H9 (cell line): ENCODE results near the gene SLC2A14. TPM values are rescaled to one million over a fixed set of nuclear protein-coding genes. Genes with fewer than 3 reads are reported as not detected.
"Not testable (repeated sequence)": the region's sequence is repeated elsewhere in the genome, so short reads cannot be mapped to it uniquely, and the experiment has no call there.

ENCODE experiments used
- DNase-seq: peaks from one replicate; pipeline ENCODE4 v3.0.0-alpha.2; 2017
- H2AFZ ChIP-seq: one replicate; pipeline ENCODE4 v1.6.1; 2013; ENCODE audit warnings: mild to moderate bottlenecking, low read length, control low read depth, moderate library complexity
- H2AK5ac ChIP-seq: 2 replicates; pipeline ENCODE4 v1.6.1; 2013; ENCODE audit warnings: low read length, control low read depth, mixed read lengths; ENCODE audit not compliant: insufficient read length
- H2BK120ac ChIP-seq: one replicate; pipeline ENCODE4 v1.6.1; 2013; ENCODE audit warnings: low read depth, mild to moderate bottlenecking, low read length, control low read depth, inconsistent platforms; ENCODE audit not compliant: poor library complexity, severe bottlenecking
- H2BK12ac ChIP-seq: 2 replicates; pipeline ENCODE4 v1.6.1; 2013; ENCODE audit warnings: low read length, control low read depth, mixed read lengths, low read depth; ENCODE audit not compliant: insufficient read length
- H2BK15ac ChIP-seq: 2 replicates; pipeline ENCODE4 v1.6.1; 2013; ENCODE audit warnings: low read depth, low read length, control low read depth
- H2BK20ac ChIP-seq: one replicate; pipeline ENCODE4 v1.6.1; 2013; ENCODE audit warnings: low read depth, mild to moderate bottlenecking, low read length, control low read depth, inconsistent platforms; ENCODE audit not compliant: poor library complexity, severe bottlenecking
- H2BK5ac ChIP-seq: 2 replicates; pipeline ENCODE4 v1.6.1; 2013; ENCODE audit warnings: low read length, control low read depth, mixed read lengths; ENCODE audit not compliant: insufficient read length
- H3K14ac ChIP-seq: 2 replicates; pipeline ENCODE4 v1.6.1; 2013; ENCODE audit warnings: low read length, control low read depth; ENCODE audit not compliant: insufficient read depth
- H3K18ac ChIP-seq: 2 replicates; pipeline ENCODE4 v1.6.1; 2013; ENCODE audit warnings: low read depth, mild to moderate bottlenecking, mixed read lengths, low read length, control low read depth; ENCODE audit not compliant: insufficient read length
- H3K23ac ChIP-seq: 2 replicates; pipeline ENCODE4 v1.6.1; 2013; ENCODE audit warnings: low read length, control low read depth, mixed read lengths, low read depth; ENCODE audit not compliant: insufficient read length
- H3K23me2 ChIP-seq: 2 replicates; pipeline ENCODE4 v1.6.1; 2013; ENCODE audit warnings: low read depth, mild to moderate bottlenecking, mixed read lengths, low read length, control low read depth; ENCODE audit not compliant: insufficient read length, poor library complexity, severe bottlenecking
- H3K27ac ChIP-seq: 2 replicates; pipeline ENCODE4 v1.5.1; 2013; ENCODE audit warnings: low read length, control low read depth, mixed read lengths, low read depth; ENCODE audit not compliant: insufficient read length
- H3K27me3 ChIP-seq: 2 replicates; pipeline ENCODE4 v1.6.1; 2013; ENCODE audit warnings: low read length, control low read depth, inconsistent platforms; ENCODE audit not compliant: insufficient read depth
- H3K4ac ChIP-seq: 2 replicates; pipeline ENCODE4 v1.6.1; 2013; ENCODE audit warnings: low read depth, mild to moderate bottlenecking, control low read depth, inconsistent platforms, low read length, moderate library complexity
- H3K4me1 ChIP-seq: 2 replicates; pipeline ENCODE4 v1.6.1; 2013; ENCODE audit warnings: low read length, control low read depth, inconsistent platforms; ENCODE audit not compliant: insufficient read depth
- H3K4me2 ChIP-seq: 2 replicates; pipeline ENCODE4 v1.6.1; 2013; ENCODE audit warnings: low read length, control low read depth, mixed read lengths; ENCODE audit not compliant: insufficient read length, insufficient read depth
- H3K56ac ChIP-seq: 2 replicates; pipeline ENCODE4 v1.6.1; 2013; ENCODE audit warnings: low read depth, mild to moderate bottlenecking, mixed read lengths, low read length, control low read depth; ENCODE audit not compliant: insufficient read length
- H3K79me1 ChIP-seq: 2 replicates; pipeline ENCODE4 v1.6.1; 2013; ENCODE audit warnings: low read depth, mild to moderate bottlenecking, moderate library complexity, low read length, control low read depth, inconsistent platforms; ENCODE audit not compliant: insufficient read depth, poor library complexity, severe bottlenecking
- H3K79me2 ChIP-seq: 2 replicates; pipeline ENCODE4 v1.6.1; 2013; ENCODE audit warnings: low read length, control low read depth, inconsistent platforms; ENCODE audit not compliant: insufficient read depth
- H3K9ac ChIP-seq: 2 replicates; pipeline ENCODE4 v1.6.1; 2013; ENCODE audit warnings: low read length, control low read depth, mixed read lengths; ENCODE audit not compliant: insufficient read length; ENCODE audit errors: extremely low read depth
- H3K9me3 ChIP-seq: one replicate; pipeline ENCODE4 v1.6.1; 2013; ENCODE audit warnings: low read depth, low read length, inconsistent platforms; ENCODE audit not compliant: control insufficient read depth
- H3T11ph ChIP-seq: one replicate; pipeline ENCODE4 v1.6.1; 2013; ENCODE audit warnings: mild to moderate bottlenecking, low read length, control low read depth, inconsistent platforms
- H4K20me1 ChIP-seq: one replicate; pipeline ENCODE4 v1.6.1; 2013; ENCODE audit not compliant: control insufficient read depth, insufficient read length, insufficient read depth
- H4K5ac ChIP-seq: 2 replicates; pipeline ENCODE4 v1.6.1; 2013; ENCODE audit warnings: low read depth, mild to moderate bottlenecking, mixed read lengths, low read length, control low read depth; ENCODE audit not compliant: insufficient read length
- H4K8ac ChIP-seq: replicated peaks from 2 replicates; pipeline ENCODE4 v1.6.1; 2013; ENCODE audit warnings: low read length, control low read depth, mixed read lengths, low read depth; ENCODE audit not compliant: insufficient read length
- H4K91ac ChIP-seq: 2 replicates; pipeline ENCODE4 v1.6.1; 2013; ENCODE audit warnings: low read depth, mild to moderate bottlenecking, moderate library complexity, mixed read lengths, low read length, control low read depth; ENCODE audit not compliant: insufficient read length
- H3K27ac Mint-ChIP-seq, 3 experiments: 2 replicates in 2 of 3; 3 replicates in 1 of 3; pipeline ENCODE4 v1.8.0; 2020 to 2021; ENCODE audit warnings: mixed read lengths in 3 of 3, mild to moderate bottlenecking in 1 of 3, moderate library complexity in 1 of 3
- H3K27me3 Mint-ChIP-seq: 2 replicates; pipeline ENCODE4 v1.8.0; 2021; ENCODE audit warnings: low read depth, mild to moderate bottlenecking, moderate library complexity, mixed read lengths
- H3K36me3 Mint-ChIP-seq, 3 experiments: 2 replicates in 2 of 3; 3 replicates in 1 of 3; pipeline ENCODE4 v1.8.0; 2020 to 2021; ENCODE audit warnings: low read depth in 3 of 3, mixed read lengths in 3 of 3; ENCODE audit not compliant: insufficient read depth in 1 of 3
- H3K4me1 Mint-ChIP-seq, 2 experiments: 2 replicates each; pipeline ENCODE4 v1.8.0; 2020; ENCODE audit warnings: mixed read lengths in 2 of 2
- H3K4me3 Mint-ChIP-seq, 2 experiments: 2 replicates in 1 of 2; 3 replicates in 1 of 2; pipeline ENCODE4 v1.8.0; 2020 to 2021; ENCODE audit warnings: mild to moderate bottlenecking in 2 of 2, mixed read lengths in 2 of 2, moderate library complexity in 1 of 2
- H3K9me3 Mint-ChIP-seq, 2 experiments: 2 replicates in 1 of 2; 3 replicates in 1 of 2; pipeline ENCODE4 v1.8.0; 2020; ENCODE audit warnings: mild to moderate bottlenecking in 2 of 2, mixed read lengths in 2 of 2, moderate library complexity in 1 of 2
- WGBS: extraction: QIAGEN DNeasy Blood & Tissue Kit; methylation state at CpG from one replicate; pipeline ENCODE4 v1.1.7; 2013; ENCODE audit warnings: missing lambda C conversion rate, low lambda C conversion rate, mixed read lengths; ENCODE audit not compliant: insufficient read length; ENCODE audit errors: extremely low coverage; 5-methylcytosine and 5-hydroxymethylcytosine counted together
- total RNA-seq: library from RNA; stranded (reverse); gene quantifications from 2 replicates; pipeline ENCODE4 v1.2.1, GENCODE V29; 2021

Gene SLC2A14
- total RNA-seq, 1 experiment from 2014 or later: 19.1 TPM

DNA sequence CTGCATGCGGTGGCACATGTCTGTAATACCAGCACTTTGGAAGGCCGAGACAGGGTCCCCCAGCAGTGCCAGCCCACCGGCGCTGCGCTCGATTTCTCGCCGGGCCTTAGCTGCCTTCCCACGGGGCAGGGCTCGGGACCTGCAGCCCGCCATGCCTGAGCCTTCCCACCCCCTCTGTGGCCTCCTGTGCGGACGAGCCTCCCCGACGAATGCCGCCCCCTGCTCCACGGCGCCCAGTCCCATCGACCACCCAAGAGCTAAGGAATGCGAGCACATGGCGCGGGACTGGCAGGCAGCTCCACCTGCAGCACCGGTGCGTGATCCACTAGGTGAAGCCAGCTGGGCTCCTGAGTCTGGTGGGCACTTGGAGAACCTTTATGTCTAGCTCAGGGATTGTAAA lies 10.4 kb downstream of the SLC2A14 start:
- H3K14ac ChIP-seq, H4K8ac ChIP-seq, H3K9me3 ChIP-seq, H2BK12ac ChIP-seq, DNase-seq, H4K20me1 ChIP-seq, H2BK5ac ChIP-seq, H3K56ac ChIP-seq, H2AK5ac ChIP-seq, H2BK120ac ChIP-seq, H3K79me2 ChIP-seq, H3K79me1 ChIP-seq, H4K91ac ChIP-seq, H3K23ac ChIP-seq, H4K5ac ChIP-seq, H3T11ph ChIP-seq, H2BK20ac ChIP-seq, H2BK15ac ChIP-seq, H3K27me3 Mint-ChIP-seq, H3K9me3 Mint-ChIP-seq, H3K4ac ChIP-seq, H3K27me3 ChIP-seq, H3K4me2 ChIP-seq, H3K4me3 Mint-ChIP-seq, H3K18ac ChIP-seq, H3K23me2 ChIP-seq, H2AFZ ChIP-seq, H3K27ac ChIP-seq, H3K4me1 ChIP-seq, H3K9ac ChIP-seq: not testable (repeated sequence)
- peaks cover 32 to 36% of the 10 kb centered on the region in 2 experiments for H3K4me1 Mint-ChIP-seq
- peak overlapping the region in 2 of 3 experiments; percentile 76 to 81; a peak in 2 of 7 replicates for H3K27ac Mint-ChIP-seq
- peaks cover 5 to 13% (median 9%) of the 10 kb centered on the region in 3 experiments; a peak in 6 of 7 replicates for H3K36me3 Mint-ChIP-seq
- WGBS: no CpG with 5 or more reads among the region's 24 CpGs
